SIG-M5 treated with dmso at 0.1 percent for 504 hours (cell line): ENCODE measurements around the gene SERPINB2.

Experiments
- DNase-seq: peaks from one replicate; lab custom pipeline; 2025; ENCODE audit not compliant: unreplicated experiment; lab: John Stamatoyannopoulos, UW

The SERPINB2 gene

GRCh38 chr18:63888470-63889190 is 1.1 kb downstream of the SERPINB2 start:
- DNase-seq, result peak; percentile 27

- peak; percentile 97 for DNase-seq
Observed at GRCh38 chr18:63889626-63890025, 2.1 kb downstream of the SERPINB2 start.

GRCh38 chr18:63890237-63890949 is 2.9 kb downstream of the SERPINB2 start:
- DNase-seq, result peak; percentile 37

GRCh38 chr18:63890950-63891304 is 3.4 kb downstream of the SERPINB2 start:
- DNase-seq, result peak; percentile 87

- DNase-seq, result peak; percentile 97
Observed at GRCh38 chr18:63892566-63892965, 5.1 kb downstream of the SERPINB2 start.

- DNase-seq, result peak; percentile 29
Observed at GRCh38 chr18:63894106-63894772, 6.7 kb downstream of the SERPINB2 start.

- DNase-seq, result peak; percentile 82
Observed at GRCh38 chr18:63895190-63895589, 7.7 kb downstream of the SERPINB2 start.

- DNase-seq, result no peak
Observed at GRCh38 chr18:63897072-63897471, 9.6 kb downstream of the SERPINB2 start.

- DNase-seq, result no peak
Observed at GRCh38 chr18:63899206-63899605, 11.7 kb downstream of the SERPINB2 start.

- no peak for DNase-seq
Observed at GRCh38 chr18:63903851-63904570, 16.5 kb downstream of the SERPINB2 start.

GRCh38 chr18:63904694-63905093 is 17.2 kb downstream of the SERPINB2 start:
- no peak for DNase-seq

- peak; percentile 52 for DNase-seq
Observed at GRCh38 chr18:63905361-63905760, 17.9 kb downstream of the SERPINB2 start.

- no peak for DNase-seq
Observed at GRCh38 chr18:63906056-63906455, 18.6 kb downstream of the SERPINB2 start.

GRCh38 chr18:63907664-63908063 is 20.2 kb downstream of the SERPINB2 start, which contains the start of gene SERPINB10:
Gene SERPINB10 (plus strand): TSS chr18:63907958. CDS start chr18:63915511, 7,553 bp downstream.
- DNase-seq, result peak; percentile 84

GRCh38 chr18:63908858-63909257 is 21.4 kb downstream of the SERPINB2 start:
- peak; percentile 26 for DNase-seq

GRCh38 chr18:63909870-63910269 is 22.4 kb downstream of the SERPINB2 start:
- no peak for DNase-seq

- DNase-seq, result peak; percentile 83
Observed at GRCh38 chr18:63917817-63918216, 30.3 kb downstream of the SERPINB2 start.

GRCh38 chr18:63922049-63922448 is 34.5 kb downstream of the SERPINB2 start:
- DNase-seq, result no peak

- DNase-seq, result no peak
Observed at GRCh38 chr18:63924551-63924950, 37.0 kb downstream of the SERPINB2 start.

GRCh38 chr18:63928331-63928730 is 40.8 kb downstream of the SERPINB2 start:
- peak; percentile 81 for DNase-seq

GRCh38 chr18:63929369-63929768 is 41.9 kb downstream of the SERPINB2 start:
- DNase-seq, result peak; percentile 17
